Keratinocyte (primary cell): ENCODE measurements around the gene INTU.

Experiments
- CTCF ChIP-seq, 3 experiments: IDR thresholded peaks in 1 of 3; conservative IDR thresholded peaks in 1 of 3; optimal IDR thresholded peaks in 1 of 3; 2 replicates in 2 of 3; 3 replicates in 1 of 3; pipeline versions ENCODE3 to v1.5.1; 2011; ENCODE audit warnings: low read length in 3 of 3, mild to moderate bottlenecking in 3 of 3, moderate library complexity in 2 of 3, control low read depth in 1 of 3, inconsistent platforms in 1 of 3; ENCODE audit not compliant: insufficient read depth in 2 of 3; ENCODE audit errors: extremely low read depth in 1 of 3
- EZH2 ChIP-seq: IDR thresholded peaks from one replicate; pipeline ENCODE4 v1.6.1; 2012; ENCODE audit warnings: inconsistent platforms, mild to moderate bottlenecking, low read length, moderate library complexity

DNA sequence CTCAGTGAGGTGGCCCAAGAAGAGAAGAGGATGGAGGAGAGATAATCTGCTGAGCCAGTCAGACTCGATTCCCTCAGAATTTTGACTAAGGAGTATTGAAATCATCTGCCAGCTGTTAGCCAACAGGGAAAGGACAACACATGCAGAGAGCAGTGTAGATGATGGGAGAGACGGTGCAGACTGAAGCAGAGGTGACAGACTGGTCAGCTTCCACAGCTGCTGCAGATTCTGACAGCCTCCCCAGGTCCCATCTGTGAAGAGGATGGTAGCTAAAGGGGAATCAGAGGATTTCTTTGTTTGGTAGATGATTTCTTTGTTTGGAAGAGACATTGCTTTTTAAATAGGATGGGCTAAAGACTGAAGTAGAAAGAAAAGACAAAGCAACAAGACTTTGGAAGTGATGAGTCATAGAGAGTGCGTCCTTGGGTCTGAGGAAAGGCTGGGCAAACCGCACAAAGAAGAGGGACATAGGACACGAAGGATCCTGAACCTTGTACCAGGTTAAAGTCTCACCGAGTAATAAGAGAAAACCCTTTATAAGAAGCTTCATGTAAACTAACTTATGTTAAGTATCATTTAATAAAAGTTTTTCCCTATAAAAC, 27.6 kb downstream of the INTU start:
- TF ChIP-seq CTCF (optimal IDR thresholded peaks at IDR 0.05 in 1 of 3, IDR thresholded peaks at IDR 0.05 in 1 of 3, conservative IDR thresholded peaks at IDR 0.05 in 1 of 3; ENCODE audit: extremely low read depth in 1 of 3, insufficient read depth in 2 of 3, low read length in 3 of 3) (no peak), EZH2 (no peak)
